GM23248 (cell line): ENCODE data around the gene DPP9.

ENCODE experiments used
- EZH2 ChIP-seq: fragments of 200-600 bp; sonication (generic); IDR thresholded peaks from 2 replicates; pipeline ENCODE4 v1.6.1; 2018; ENCODE audit warnings: antibody characterized with exemption, mild to moderate bottlenecking; ENCODE audit not compliant: insufficient read depth, poor library complexity, severe bottlenecking
- EZH2phosphoT487 ChIP-seq: fragments of 200-600 bp; sonication (generic); IDR thresholded peaks from 2 replicates; pipeline ENCODE4 v1.6.1; 2018; ENCODE audit warnings: antibody characterized with exemption, moderate library complexity, mild to moderate bottlenecking, low read depth; ENCODE audit not compliant: insufficient read depth

- no peak for TF ChIP-seq EZH2phosphoT487
- no peak for TF ChIP-seq EZH2
Observed at GRCh38 chr19:4742723-4743646, 19.3 kb upstream of the DPP9 start.
